Esophagus squamous epithelium (tissue), 4 donors: ENCODE measurements around the gene NOTUM.

Source experiments
- POLR2A ChIP-seq, 4 donors: fragments of 450-650 bp; IDR thresholded peaks; one replicate each; pipeline ENCODE4 v1.6.1; 2017; ENCODE audit warnings: antibody characterized with exemption in 4 of 4, mild to moderate bottlenecking in 4 of 4, moderate library complexity in 3 of 4
- TF ChIP-seq, protein P1 (sequence below), 6 experiments: fragments of 450-650 bp in 4 of 6; fragments of 200-600 bp in 2 of 6; sonication (generic) in 2 of 6; IDR thresholded peaks; one replicate each; pipeline ENCODE4 v1.5.1; 2016 to 2019; ENCODE audit warnings: antibody characterized with exemption in 6 of 6, mild to moderate bottlenecking in 4 of 6, moderate library complexity in 4 of 6

DNA sequence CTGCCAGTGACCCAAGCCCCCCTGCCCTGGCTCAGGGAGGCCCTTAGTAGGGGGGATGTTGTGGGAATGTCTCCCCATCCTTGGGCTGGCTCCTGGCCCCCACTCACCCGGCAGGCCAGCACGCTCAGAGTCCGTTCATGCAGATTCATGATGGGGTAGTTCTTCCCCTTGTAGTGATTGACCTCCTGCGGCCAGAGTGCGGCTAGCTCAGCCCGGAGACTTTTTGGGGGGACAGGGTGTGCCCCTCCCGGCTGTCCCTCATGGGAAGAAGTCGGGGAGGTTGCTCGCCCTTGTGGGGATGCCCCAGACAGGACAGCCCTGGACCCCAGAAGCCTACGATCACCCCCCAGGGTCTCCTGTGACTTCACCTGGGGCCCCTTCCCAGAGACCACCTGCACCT, 55.0 kb downstream of the NOTUM start:
- TF ChIP-seq POLR2A (IDR thresholded peaks at IDR 0.05), result no peak
- TF ChIP-seq, protein P1, sequence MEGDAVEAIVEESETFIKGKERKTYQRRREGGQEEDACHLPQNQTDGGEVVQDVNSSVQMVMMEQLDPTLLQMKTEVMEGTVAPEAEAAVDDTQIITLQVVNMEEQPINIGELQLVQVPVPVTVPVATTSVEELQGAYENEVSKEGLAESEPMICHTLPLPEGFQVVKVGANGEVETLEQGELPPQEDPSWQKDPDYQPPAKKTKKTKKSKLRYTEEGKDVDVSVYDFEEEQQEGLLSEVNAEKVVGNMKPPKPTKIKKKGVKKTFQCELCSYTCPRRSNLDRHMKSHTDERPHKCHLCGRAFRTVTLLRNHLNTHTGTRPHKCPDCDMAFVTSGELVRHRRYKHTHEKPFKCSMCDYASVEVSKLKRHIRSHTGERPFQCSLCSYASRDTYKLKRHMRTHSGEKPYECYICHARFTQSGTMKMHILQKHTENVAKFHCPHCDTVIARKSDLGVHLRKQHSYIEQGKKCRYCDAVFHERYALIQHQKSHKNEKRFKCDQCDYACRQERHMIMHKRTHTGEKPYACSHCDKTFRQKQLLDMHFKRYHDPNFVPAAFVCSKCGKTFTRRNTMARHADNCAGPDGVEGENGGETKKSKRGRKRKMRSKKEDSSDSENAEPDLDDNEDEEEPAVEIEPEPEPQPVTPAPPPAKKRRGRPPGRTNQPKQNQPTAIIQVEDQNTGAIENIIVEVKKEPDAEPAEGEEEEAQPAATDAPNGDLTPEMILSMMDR (IDR thresholded peaks at IDR 0.05), result no peak
